Activated naive CD8-positive, alpha-beta T cell (primary cell): ENCODE data around the gene TEAD4.

Source experiments
- H3K27ac Mint-ChIP-seq: one replicate; pipeline ENCODE4 v1.8.0; 2021; ENCODE audit warnings: mixed read lengths
- H3K27me3 Mint-ChIP-seq: one replicate; pipeline ENCODE4 v1.8.0; 2021; ENCODE audit warnings: mixed read lengths
- H3K36me3 Mint-ChIP-seq: one replicate; pipeline ENCODE4 v1.8.0; 2021; ENCODE audit warnings: mixed read lengths
- H3K4me1 Mint-ChIP-seq: one replicate; pipeline ENCODE4 v1.8.0; 2021; ENCODE audit warnings: low read depth, mixed read lengths
- H3K4me3 Mint-ChIP-seq: one replicate; pipeline ENCODE4 v1.8.0; 2021; ENCODE audit warnings: mild to moderate bottlenecking, mixed read lengths
- H3K9me3 Mint-ChIP-seq: one replicate; pipeline ENCODE4 v1.8.0; 2021; ENCODE audit warnings: low read depth, mixed read lengths

TEAD4 gene

DNA sequence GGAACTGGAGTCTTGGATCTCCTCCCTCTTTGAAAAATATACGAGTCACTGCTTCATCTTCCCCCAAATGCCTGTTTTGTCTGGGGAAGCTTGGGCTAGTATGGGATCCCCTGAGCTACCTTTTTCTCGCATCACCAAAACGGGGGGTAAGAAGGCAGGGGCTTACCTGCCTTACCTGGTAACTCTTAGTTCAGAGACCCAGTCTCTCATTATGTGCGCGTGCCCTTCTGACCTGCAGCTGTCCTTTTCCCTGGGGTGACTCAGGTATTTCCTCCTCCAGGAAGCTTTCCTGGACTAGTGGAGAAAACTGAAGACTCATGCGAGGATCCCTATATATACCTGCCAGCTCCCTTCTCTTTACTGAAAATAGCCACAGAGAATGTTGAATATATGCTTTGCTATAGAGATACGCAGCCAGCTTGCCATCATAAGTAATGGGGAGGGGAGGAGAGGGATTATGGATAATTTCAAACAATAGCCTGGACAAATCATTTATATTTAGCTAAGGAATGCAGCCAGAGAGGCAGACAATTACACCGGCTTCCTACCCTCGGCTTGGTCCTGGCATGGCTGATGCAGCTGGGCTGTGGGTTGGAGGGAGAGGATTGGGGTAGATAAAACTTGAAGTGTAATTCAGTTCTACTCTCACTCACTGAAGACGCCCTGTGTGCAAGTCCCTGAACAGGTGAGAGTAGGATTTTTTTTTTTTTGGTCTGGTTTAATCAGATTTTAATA is 119.1 kb downstream of the TEAD4 start:
- H3K4me3 Mint-ChIP-seq, result peak overlapping the region; percentile 81
- peaks cover 4% of the 10 kb centered on the region for H3K27me3 Mint-ChIP-seq
- H3K36me3 Mint-ChIP-seq, result no peaks in the 10 kb centered on the region
- H3K9me3 Mint-ChIP-seq, result no peaks in the 10 kb centered on the region
- H3K4me1 Mint-ChIP-seq, result peaks cover 13% of the 10 kb centered on the region
- no peak overlapping the region for H3K27ac Mint-ChIP-seq

- Mint-ChIP-seq H3K27me3 (no peaks in the 10 kb centered on the region), H3K4me1 (peaks cover 6% of the 10 kb centered on the region), H3K4me3 (no peak overlapping the region), H3K27ac (no peak overlapping the region), H3K36me3 (no peaks in the 10 kb centered on the region), H3K9me3 (no peaks in the 10 kb centered on the region)
These were observed 121.9 kb downstream of the TEAD4 start for GRCh38 chr12:3081091-3081490.

GRCh38 chr12:3081886-3082285 is 122.7 kb downstream of the TEAD4 start:
- Mint-ChIP-seq H3K36me3 (no peaks in the 10 kb centered on the region), H3K9me3 (no peaks in the 10 kb centered on the region), H3K4me3 (no peak overlapping the region), H3K27me3 (peaks cover 2% of the 10 kb centered on the region), H3K27ac (no peak overlapping the region), H3K4me1 (peaks cover 5% of the 10 kb centered on the region)

GRCh38 chr12:3083241-3083920 is 124.2 kb downstream of the TEAD4 start:
- Mint-ChIP-seq H3K9me3 (no peaks in the 10 kb centered on the region), H3K27me3 (peaks cover 2% of the 10 kb centered on the region), H3K4me3 (no peak overlapping the region), H3K36me3 (no peaks in the 10 kb centered on the region), H3K4me1 (no peaks in the 10 kb centered on the region), H3K27ac (no peak overlapping the region)

DNA sequence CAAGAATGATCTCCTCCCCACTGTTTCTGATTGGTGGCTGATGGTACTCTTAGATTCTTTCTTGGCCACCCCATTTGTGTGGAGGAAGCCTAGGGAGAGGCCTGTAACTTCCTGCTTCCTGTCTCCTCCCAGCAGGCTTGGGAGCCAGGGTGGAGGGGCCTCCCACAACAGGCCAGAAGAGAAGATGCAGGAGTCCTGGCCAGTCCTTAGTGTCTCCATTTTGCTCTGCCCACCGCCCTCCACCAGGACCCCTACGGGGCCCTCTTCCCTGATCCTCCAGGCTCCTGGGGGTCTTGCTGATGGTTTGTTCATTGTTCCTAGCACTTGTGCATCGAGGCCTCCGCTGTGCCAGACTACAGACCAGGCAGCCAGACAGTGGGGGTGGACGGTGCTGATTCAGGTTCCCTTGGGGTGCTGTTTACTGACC is 124.7 kb downstream of the TEAD4 start:
- Mint-ChIP-seq H3K36me3 (no peaks in the 10 kb centered on the region), H3K27me3 (peaks cover 2% of the 10 kb centered on the region), H3K27ac (no peak overlapping the region), H3K4me1 (no peaks in the 10 kb centered on the region), H3K9me3 (no peaks in the 10 kb centered on the region), H3K4me3 (no peak overlapping the region)

DNA sequence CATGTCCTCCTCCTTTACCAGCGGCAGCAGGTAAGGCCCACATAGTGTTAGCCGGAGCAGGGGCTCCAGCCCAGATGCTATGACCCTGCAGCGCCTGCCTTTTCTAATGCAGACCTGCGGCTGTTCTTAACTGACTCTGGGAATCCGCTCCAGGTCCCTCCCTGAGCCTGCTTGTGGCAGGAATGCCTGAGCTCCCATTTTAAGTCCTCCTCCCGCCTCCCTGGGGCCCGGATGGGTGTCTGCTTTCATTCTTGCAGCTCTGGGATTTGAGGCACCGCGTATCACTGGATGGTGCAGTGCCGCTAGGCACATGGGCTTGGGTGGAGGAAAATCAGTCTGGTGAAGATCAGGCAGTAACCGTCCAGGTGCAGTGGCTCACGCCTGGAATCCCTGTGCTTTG is 125.5 kb downstream of the TEAD4 start:
- Mint-ChIP-seq H3K27me3 (peaks cover 2% of the 10 kb centered on the region), H3K9me3 (no peaks in the 10 kb centered on the region)

DNA sequence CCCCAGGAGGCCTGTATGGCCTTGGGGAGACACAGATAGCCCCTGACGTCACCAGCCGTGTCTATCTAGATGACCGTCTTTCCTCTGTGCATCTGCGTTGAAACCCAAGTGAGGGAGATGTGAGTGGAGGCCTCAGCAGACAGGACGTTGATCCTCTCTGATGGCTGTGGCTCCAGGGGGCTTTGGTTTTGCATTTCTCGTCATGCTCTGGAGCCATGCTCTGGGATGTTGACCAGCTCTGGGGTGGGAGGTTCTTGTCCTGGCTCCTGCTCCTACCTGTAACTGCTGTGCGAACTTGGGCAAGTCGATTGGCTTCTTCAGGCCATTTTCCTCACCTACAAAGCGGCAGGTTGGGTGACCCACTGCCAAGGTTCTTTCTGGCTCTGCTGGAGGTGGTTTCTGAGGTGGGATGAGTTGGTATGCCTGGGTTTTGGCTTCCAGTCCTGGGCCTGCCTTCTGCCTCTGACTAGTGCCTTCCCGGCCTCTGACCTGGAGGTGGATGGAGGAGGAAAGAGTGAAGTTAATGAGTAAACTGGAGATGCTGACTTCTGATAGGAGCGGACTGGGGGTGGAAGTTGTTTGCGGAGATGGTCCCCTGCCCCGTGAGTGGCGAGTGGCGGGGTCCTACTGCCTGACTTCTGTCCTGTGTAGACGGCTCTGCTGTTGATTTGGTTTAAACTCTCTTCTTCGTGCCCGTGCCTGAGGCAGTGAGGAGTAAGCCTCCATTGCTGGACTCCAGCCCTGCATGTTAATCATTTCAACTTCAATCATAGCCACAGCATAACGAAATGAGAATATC is 126.3 kb downstream of the TEAD4 start:
- no peak overlapping the region for H3K27ac Mint-ChIP-seq
- H3K27me3 Mint-ChIP-seq, result peaks cover 2% of the 10 kb centered on the region
- H3K4me3 Mint-ChIP-seq, result no peak overlapping the region
- no peaks in the 10 kb centered on the region for H3K4me1 Mint-ChIP-seq
- H3K36me3 Mint-ChIP-seq, result no peaks in the 10 kb centered on the region
- H3K9me3 Mint-ChIP-seq, result no peaks in the 10 kb centered on the region

More for the DNA sequence above, 125.5 kb downstream of the TEAD4 start:
- H3K4me1 Mint-ChIP-seq, result no peaks in the 10 kb centered on the region
- H3K4me3 Mint-ChIP-seq, result no peak overlapping the region
- no peak overlapping the region for H3K27ac Mint-ChIP-seq
- H3K36me3 Mint-ChIP-seq, result no peaks in the 10 kb centered on the region

GRCh38 chr12:3086211-3086610 is 127.0 kb downstream of the TEAD4 start:
- peaks cover 2% of the 10 kb centered on the region for H3K27me3 Mint-ChIP-seq
- H3K4me3 Mint-ChIP-seq, result no peak overlapping the region
- no peaks in the 10 kb centered on the region for H3K36me3 Mint-ChIP-seq
- H3K4me1 Mint-ChIP-seq, result no peaks in the 10 kb centered on the region
- no peak overlapping the region for H3K27ac Mint-ChIP-seq
- H3K9me3 Mint-ChIP-seq, result no peaks in the 10 kb centered on the region

GRCh38 chr12:3086729-3087323 is 127.6 kb downstream of the TEAD4 start:
- Mint-ChIP-seq H3K36me3 (no peaks in the 10 kb centered on the region), H3K27ac (no peak overlapping the region), H3K4me3 (no peak overlapping the region)

GRCh38 chr12:3087758-3088650 is 128.8 kb downstream of the TEAD4 start:
- Mint-ChIP-seq H3K9me3 (no peaks in the 10 kb centered on the region), H3K27me3 (peaks cover 2% of the 10 kb centered on the region), H3K4me1 (no peaks in the 10 kb centered on the region), H3K4me3 (no peak overlapping the region), H3K36me3 (no peaks in the 10 kb centered on the region), H3K27ac (no peak overlapping the region)

More at GRCh38 chr12:3086729-3087323, 127.6 kb downstream of the TEAD4 start:
- Mint-ChIP-seq H3K9me3 (no peaks in the 10 kb centered on the region), H3K27me3 (peaks cover 2% of the 10 kb centered on the region), H3K4me1 (no peaks in the 10 kb centered on the region)

DNA sequence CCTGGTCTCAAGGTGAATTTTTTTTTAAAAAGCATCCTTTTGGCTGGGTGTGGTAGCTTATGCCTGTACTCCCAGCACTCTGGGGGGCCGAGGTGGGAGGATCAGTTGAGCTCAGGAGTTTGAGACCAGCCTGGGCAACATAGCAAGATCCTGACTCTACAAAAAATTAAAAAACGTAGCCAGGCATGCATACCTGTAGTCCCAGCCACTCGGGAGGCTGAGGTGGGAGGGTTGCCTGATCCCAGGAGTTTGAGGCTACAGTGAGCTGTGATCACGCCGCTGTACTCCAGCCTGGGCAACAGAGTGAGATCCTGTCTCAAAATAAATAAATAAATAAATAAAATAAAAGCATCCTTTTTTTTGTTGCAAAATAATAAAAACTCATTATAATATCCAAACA is 130.4 kb downstream of the TEAD4 start:
- Mint-ChIP-seq H3K4me1 (no peaks in the 10 kb centered on the region), H3K9me3 (no peaks in the 10 kb centered on the region), H3K36me3 (no peaks in the 10 kb centered on the region), H3K27me3 (peaks cover 2% of the 10 kb centered on the region), H3K4me3 (no peak overlapping the region), H3K27ac (no peak overlapping the region)
